ENCODE results near the gene MMP17. TPM values are rescaled to one million over a fixed set of nuclear protein-coding genes. Genes with fewer than 3 reads are reported as not detected.

The MMP17 gene
- polyA plus RNA-seq, 1 of the 3 experiments (the other 2 are of a cell fraction), result 14.0 TPM

- Histone ChIP-seq H3K9me2 (no peaks in the 10 kb centered on the region), H4K20me1 (ENCODE audit: insufficient read depth) (no peaks in the 10 kb centered on the region), H3K4me1 (ENCODE audit: control insufficient read depth in 1 of 2, insufficient read depth in 2 of 2, low read depth in 1 of 2, low read length in 1 of 2) (peaks cover 0 to 29% of the 10 kb centered on the region in 2 experiments; a peak in 1 of 4 replicates), H2AFZ (ENCODE audit: low read depth) (no peak overlapping the region), H3K4me2 (no peak overlapping the region), H3K4me3 (ENCODE audit: low read depth in 2 of 2, low read length in 1 of 2) (no peak overlapping the region), H3K27ac (ENCODE audit: low read depth in 2 of 2, low read length in 1 of 2) (no peak overlapping the region), H3K27me3 (ENCODE audit: insufficient read depth) (no peaks in the 10 kb centered on the region), H3K9me3 (no peaks in the 10 kb centered on the region), H3K9ac (no peak overlapping the region), H3F3A (replicated peaks; ENCODE audit: insufficient read depth) (no peaks in the 10 kb centered on the region), H3K79me2 (ENCODE audit: insufficient read depth) (no peaks in the 10 kb centered on the region), H3K36me3 (replicated peaks in 1 of 2; ENCODE audit: control insufficient read depth in 1 of 2, insufficient read depth in 2 of 2, low read length in 1 of 2) (no peaks in the 10 kb centered on the region)
- ChIA-PET CTCF (interaction anchor here (1.3 to 2.0 kb wide), 3 partner anchors 10 to 88 kb away, joined by 4 to 7 read pairs (median 5); partner anchors contain the start of gene EP400), POLR2A (interaction anchor here (0.9 kb wide), 1 partner anchor 9 kb away, joined by 4 read pairs; no protein-coding TSS in a partner anchor)
- WGBS (ENCODE audit: low lambda C conversion rate), result 54% methylated on average over 4 of the region's 4 CpGs
- TF ChIP-seq YY1 (IDR thresholded peaks at IDR 0.05; ENCODE audit: low read depth) (no peak), NFIC (IDR thresholded peaks at IDR 0.05; ENCODE audit: borderline replicate concordance) (no peak), CHD2 (IDR thresholded peaks at IDR 0.05; ENCODE audit: low read length, partially characterized antibody) (no peak), TCF12 (IDR thresholded peaks at IDR 0.05) (no peak)
- DNase-seq, result no peak
Observed at GRCh38 chr12:131862084-131862441, 33.9 kb downstream of the MMP17 start.

GRCh38 chr12:131862600-131862993 lies 34.4 kb downstream of the MMP17 start:
- ChIA-PET CTCF (interaction anchor here (0.5 to 2.0 kb wide), 6 partner anchors 10 to 87 kb away, joined by 3 to 7 read pairs (median 4); partner anchors contain the start of gene EP400), POLR2A (interaction anchor here (0.9 kb wide), 1 partner anchor 9 kb away, joined by 4 read pairs; no protein-coding TSS in a partner anchor)
- Histone ChIP-seq H3K79me2 (ENCODE audit: insufficient read depth) (no peaks in the 10 kb centered on the region), H3K9me2 (no peaks in the 10 kb centered on the region), H3K9me3 (no peaks in the 10 kb centered on the region), H3F3A (replicated peaks; ENCODE audit: insufficient read depth) (no peaks in the 10 kb centered on the region), H3K27ac (ENCODE audit: low read depth in 2 of 2, low read length in 1 of 2) (peak overlapping the region in 1 of 2 experiments; percentile 44; a peak in 1 of 4 replicates), H3K4me1 (ENCODE audit: control insufficient read depth in 1 of 2, insufficient read depth in 2 of 2, low read depth in 1 of 2, low read length in 1 of 2) (peaks cover 0 to 29% of the 10 kb centered on the region in 2 experiments; a peak in 1 of 4 replicates), H3K4me2 (no peak overlapping the region), H3K4me3 (ENCODE audit: low read depth in 2 of 2, low read length in 1 of 2) (no peak overlapping the region), H4K20me1 (ENCODE audit: insufficient read depth) (no peaks in the 10 kb centered on the region), H3K36me3 (replicated peaks in 1 of 2; ENCODE audit: control insufficient read depth in 1 of 2, insufficient read depth in 2 of 2, low read length in 1 of 2) (no peaks in the 10 kb centered on the region), H2AFZ (ENCODE audit: low read depth) (no peak overlapping the region), H3K27me3 (ENCODE audit: insufficient read depth) (no peaks in the 10 kb centered on the region), H3K9ac (no peak overlapping the region)
- DNase-seq, result peak; percentile 37
- TF ChIP-seq MAX (IDR thresholded peaks at IDR 0.05; ENCODE audit: low read depth) (no peak), RCOR1 (IDR thresholded peaks at IDR 0.05; ENCODE audit: low read length) (no peak), IRF3 (IDR thresholded peaks at IDR 0.05; ENCODE audit: low read depth, low read length) (no peak), MXI1 (IDR thresholded peaks at IDR 0.05; ENCODE audit: low read depth, low read length) (no peak), RAD21 (IDR thresholded peaks at IDR 0.05; ENCODE audit: low read length) (no peak), NFIC (IDR thresholded peaks at IDR 0.05; ENCODE audit: borderline replicate concordance) (no peak), CTCF (IDR thresholded peaks at IDR 0.05) (no peak), USF2 (IDR thresholded peaks at IDR 0.05; ENCODE audit: borderline replicate concordance, low read depth, low read length) (no peak), TAF1 (IDR thresholded peaks at IDR 0.05; ENCODE audit: borderline replicate concordance, low read depth, low read length) (no peak), GABPA (IDR thresholded peaks at IDR 0.05; ENCODE audit: low read depth) (no peak), EP300 (IDR thresholded peaks at IDR 0.05; ENCODE audit: borderline replicate concordance in 1 of 2, low read depth in 1 of 2, low read length in 1 of 2) (no peak), CHD2 (IDR thresholded peaks at IDR 0.05; ENCODE audit: low read length, partially characterized antibody) (no peak), RFX5 (IDR thresholded peaks at IDR 0.05; ENCODE audit: low read length) (no peak), USF1 (IDR thresholded peaks at IDR 0.05; ENCODE audit: borderline replicate concordance, low read depth) (no peak), EZH2phosphoT487 (IDR thresholded peaks at IDR 0.05; ENCODE audit: borderline replicate concordance, low read depth) (no peak), NRF1 (IDR thresholded peaks at IDR 0.05; ENCODE audit: low read depth, low read length) (no peak), ZBTB33 (IDR thresholded peaks at IDR 0.05; ENCODE audit: borderline replicate concordance, low read depth) (no peak)
- WGBS (ENCODE audit: low lambda C conversion rate), result 86% methylated on average over 14 of the region's 14 CpGs
